Keratinocyte (primary cell): ENCODE data around the gene WDR91. TPM values are rescaled to one million over a fixed set of nuclear protein-coding genes. Genes with fewer than 3 reads are reported as not detected.

Source experiments
- DNase-seq: peaks from one replicate; pipeline ENCODE4 v3.0.0-alpha.2; 2011; ENCODE audit warnings: low read depth, missing footprints, low spot score
- FAIRE-seq: peaks from 2 replicates; lab custom pipeline; 2011; peaks lifted over from hg19 to GRCh38; lab: Jason Lieb, UNC
- H2AFZ ChIP-seq: 2 replicates; pipeline ENCODE4 v1.6.0; 2012; ENCODE audit warnings: low read length, control low read depth, inconsistent platforms; ENCODE audit not compliant: control insufficient read depth
- H3K27ac ChIP-seq: 2 replicates; pipeline ENCODE4 v1.5.1; 2011; ENCODE audit warnings: low read length; ENCODE audit not compliant: control insufficient read depth, insufficient read depth
- H3K27me3 ChIP-seq: 3 replicates; pipeline ENCODE4 v1.6.0; 2011; ENCODE audit warnings: low read length; ENCODE audit not compliant: control insufficient read depth, insufficient read depth; ENCODE audit errors: extremely low read depth
- H3K36me3 ChIP-seq, 2 experiments: 2 replicates in 1 of 2; 3 replicates in 1 of 2; pipeline ENCODE4 v1.5.1; 2011; ENCODE audit warnings: low read length in 2 of 2, mild to moderate bottlenecking in 1 of 2; ENCODE audit not compliant: control insufficient read depth in 2 of 2, insufficient read depth in 2 of 2; ENCODE audit errors: extremely low read depth in 1 of 2
- H3K4me1 ChIP-seq: 3 replicates; pipeline ENCODE4 v1.5.1; 2011; ENCODE audit warnings: low read length; ENCODE audit not compliant: control insufficient read depth, insufficient read depth; ENCODE audit errors: extremely low read depth
- H3K4me2 ChIP-seq: 3 replicates; pipeline ENCODE4 v1.6.0; 2011; ENCODE audit warnings: low read depth, low read length; ENCODE audit not compliant: control insufficient read depth, insufficient read depth; ENCODE audit errors: extremely low read depth
- H3K4me3 ChIP-seq, 3 experiments: fragments of 200-600 bp in 1 of 3; sonication (generic) in 1 of 3; 2 replicates in 2 of 3; 3 replicates in 1 of 3; pipeline ENCODE4 v1.5.1; 2011 to 2016; ENCODE audit warnings: low read length in 3 of 3, mild to moderate bottlenecking in 3 of 3, control low read depth in 2 of 3, inconsistent platforms in 1 of 3, low read depth in 1 of 3, mixed read lengths in 1 of 3, mixed run types in 1 of 3, moderate library complexity in 1 of 3; ENCODE audit not compliant: control insufficient read depth in 2 of 3, insufficient read depth in 2 of 3; ENCODE audit errors: extremely low read depth in 1 of 3
- H3K79me2 ChIP-seq: 2 replicates; pipeline ENCODE4 v1.6.0; 2012; ENCODE audit warnings: low read length; ENCODE audit not compliant: control insufficient read depth, insufficient read depth
- H3K9ac ChIP-seq: 3 replicates; pipeline ENCODE4 v1.6.0; 2011; ENCODE audit warnings: low read length; ENCODE audit not compliant: control insufficient read depth, insufficient read depth; ENCODE audit errors: extremely low read depth
- H3K9me1 ChIP-seq: 3 replicates; pipeline ENCODE4 v1.6.0; 2011; ENCODE audit warnings: low read length; ENCODE audit not compliant: control insufficient read depth, insufficient read depth; ENCODE audit errors: extremely low read depth
- H3K9me3 ChIP-seq: 2 replicates; pipeline ENCODE4 v1.5.1; 2012; ENCODE audit warnings: low read depth, low read length; ENCODE audit not compliant: control insufficient read depth
- H4K20me1 ChIP-seq: 3 replicates; pipeline ENCODE4 v1.6.0; 2011; ENCODE audit warnings: low read length; ENCODE audit not compliant: control insufficient read depth, insufficient read depth; ENCODE audit errors: extremely low read depth
- CTCF ChIP-seq, 3 experiments: IDR thresholded peaks in 1 of 3; conservative IDR thresholded peaks in 1 of 3; optimal IDR thresholded peaks in 1 of 3; 2 replicates in 2 of 3; 3 replicates in 1 of 3; pipeline versions ENCODE3 to v1.5.1; 2011; ENCODE audit warnings: low read length in 3 of 3, mild to moderate bottlenecking in 3 of 3, moderate library complexity in 2 of 3, control low read depth in 1 of 3, inconsistent platforms in 1 of 3; ENCODE audit not compliant: insufficient read depth in 2 of 3; ENCODE audit errors: extremely low read depth in 1 of 3
- EZH2 ChIP-seq: IDR thresholded peaks from one replicate; pipeline ENCODE4 v1.6.1; 2012; ENCODE audit warnings: inconsistent platforms, mild to moderate bottlenecking, low read length, moderate library complexity
- dilution Hi-C: fragments of 300-500 bp; cut with MboI; formaldehyde crosslinking; loops from one replicate; pipeline ENCODE4 v1.7.0; 2020; ENCODE audit warnings: low sequenced_read_pairs; ENCODE audit not compliant: extremely low pct_ligation_motif_present
- polyA plus RNA-seq, 5 experiments: library from polyadenylated mRNA; depleted of rRNA in 3 of 5; stranded (reverse) in 3 of 5; stranded (forward) in 1 of 5; unstranded in 1 of 5; fragments of >200 nt; gene quantifications; 1 replicate in 1 of 5; 2 replicates in 3 of 5; 3 replicates in 1 of 5; pipeline versions ENCODE4 v1.2.1 to v1.2.3, GENCODE V29; 2011 to 2012; ENCODE audit warnings: missing spikeins in 2 of 5, low read depth in 1 of 5, low replicate concordance in 1 of 5

The WDR91 gene
- polyA plus RNA-seq, 1 donor (not counting 4 experiments of a cell fraction or from before 2014, with no cell fraction given) = 22.5 TPM

GRCh38 chr7:135193615-135194081 lies 17.7 kb downstream of the WDR91 start:
- dilution Hi-C loops = no loop called here
- peaks cover 42% of the 10 kb centered on the region for H3K4me1 ChIP-seq
- no peak overlapping the region for H2AFZ ChIP-seq

GRCh38 chr7:135192914-135193536 lies 18.3 kb downstream of the WDR91 start:
- Histone ChIP-seq H3K27ac (peak overlapping the region; percentile 25), H3K36me3 (peaks cover 26 to 34% of the 10 kb centered on the region in 2 experiments)

More at GRCh38 chr7:135193615-135194081, 17.7 kb downstream of the WDR91 start:
- no peak overlapping the region for H3K4me3 ChIP-seq
- H3K9me1 ChIP-seq = peaks cover 2% of the 10 kb centered on the region
- no peaks in the 10 kb centered on the region for H3K79me2 ChIP-seq
- no peaks in the 10 kb centered on the region for H4K20me1 ChIP-seq
- no peak for TF ChIP-seq EZH2
- no peak for TF ChIP-seq CTCF (optimal IDR thresholded peaks at IDR 0.05 in 1 of 3, IDR thresholded peaks at IDR 0.05 in 1 of 3, conservative IDR thresholded peaks at IDR 0.05 in 1 of 3; ENCODE audit: extremely low read depth in 1 of 3, insufficient read depth in 2 of 3, low read length in 3 of 3)
- DNase-seq = no peak
- H3K27me3 ChIP-seq = no peaks in the 10 kb centered on the region
- H3K9ac ChIP-seq = no peak overlapping the region
- H3K36me3 ChIP-seq = peaks cover 28 to 34% of the 10 kb centered on the region in 2 experiments
- no peak overlapping the region for H3K4me2 ChIP-seq
- H3K9me3 ChIP-seq = no peaks in the 10 kb centered on the region
- peak; percentile 81 for FAIRE-seq
- peak overlapping the region; percentile 25 for H3K27ac ChIP-seq

More at GRCh38 chr7:135192914-135193536, 18.3 kb downstream of the WDR91 start:
- H4K20me1 ChIP-seq = no peaks in the 10 kb centered on the region
- dilution Hi-C loops = no loop called here
- H3K4me1 ChIP-seq = peaks cover 46% of the 10 kb centered on the region
- no peak for TF ChIP-seq EZH2
- TF ChIP-seq CTCF (optimal IDR thresholded peaks at IDR 0.05 in 1 of 3, IDR thresholded peaks at IDR 0.05 in 1 of 3, conservative IDR thresholded peaks at IDR 0.05 in 1 of 3; ENCODE audit: extremely low read depth in 1 of 3, insufficient read depth in 2 of 3, low read length in 3 of 3) = no peak
- FAIRE-seq (peak; percentile 76), DNase-seq (no peak)
- no peak overlapping the region for H2AFZ ChIP-seq
- H3K4me2 ChIP-seq = peak overlapping the region; percentile 12
- H3K9me1 ChIP-seq = peaks cover 2% of the 10 kb centered on the region
- H3K79me2 ChIP-seq = no peaks in the 10 kb centered on the region
- peak overlapping the region in 1 of 3 experiments; percentile 19 for H3K4me3 ChIP-seq
- no peak overlapping the region for H3K9ac ChIP-seq
- H3K9me3 ChIP-seq = no peaks in the 10 kb centered on the region
- H3K27me3 ChIP-seq = no peaks in the 10 kb centered on the region
